ENCODE results near the gene JUNB. TPM values are rescaled to one million over a fixed set of nuclear protein-coding genes. Genes with fewer than 3 reads are reported as not detected.

The JUNB gene
- total and polyA plus RNA-seq, 7 donors, result 91.6 to 1,252 (median 249) TPM

DNA sequence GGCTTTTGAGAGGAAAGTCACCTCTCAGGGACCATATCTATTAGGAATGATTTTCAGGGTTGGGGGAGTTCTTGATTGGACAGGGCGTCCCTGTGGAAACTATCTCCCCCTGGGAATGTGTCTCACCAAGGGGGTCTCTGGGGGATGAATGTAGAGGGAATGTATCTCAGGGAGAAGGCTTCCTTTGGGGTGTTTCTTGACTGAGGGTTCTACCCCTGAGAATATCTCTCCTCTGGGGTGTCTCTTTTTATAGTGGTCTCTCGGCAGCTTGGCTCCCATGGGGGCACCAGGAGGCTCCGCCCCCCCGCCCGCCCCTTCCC lies 42.1 kb downstream of the JUNB start:
- no peak for TF ChIP-seq POLR2AphosphoS5 (IDR thresholded peaks at IDR 0.05)
- TF ChIP-seq EP300 (IDR thresholded peaks at IDR 0.05), result no peak
- TF ChIP-seq, protein P1, sequence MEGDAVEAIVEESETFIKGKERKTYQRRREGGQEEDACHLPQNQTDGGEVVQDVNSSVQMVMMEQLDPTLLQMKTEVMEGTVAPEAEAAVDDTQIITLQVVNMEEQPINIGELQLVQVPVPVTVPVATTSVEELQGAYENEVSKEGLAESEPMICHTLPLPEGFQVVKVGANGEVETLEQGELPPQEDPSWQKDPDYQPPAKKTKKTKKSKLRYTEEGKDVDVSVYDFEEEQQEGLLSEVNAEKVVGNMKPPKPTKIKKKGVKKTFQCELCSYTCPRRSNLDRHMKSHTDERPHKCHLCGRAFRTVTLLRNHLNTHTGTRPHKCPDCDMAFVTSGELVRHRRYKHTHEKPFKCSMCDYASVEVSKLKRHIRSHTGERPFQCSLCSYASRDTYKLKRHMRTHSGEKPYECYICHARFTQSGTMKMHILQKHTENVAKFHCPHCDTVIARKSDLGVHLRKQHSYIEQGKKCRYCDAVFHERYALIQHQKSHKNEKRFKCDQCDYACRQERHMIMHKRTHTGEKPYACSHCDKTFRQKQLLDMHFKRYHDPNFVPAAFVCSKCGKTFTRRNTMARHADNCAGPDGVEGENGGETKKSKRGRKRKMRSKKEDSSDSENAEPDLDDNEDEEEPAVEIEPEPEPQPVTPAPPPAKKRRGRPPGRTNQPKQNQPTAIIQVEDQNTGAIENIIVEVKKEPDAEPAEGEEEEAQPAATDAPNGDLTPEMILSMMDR (IDR thresholded peaks at IDR 0.05), result no peak
- TF ChIP-seq POLR2A (IDR thresholded peaks at IDR 0.05), result no peak
- no peaks in the 10 kb centered on the region for H3K9me3 ChIP-seq
- H3K27me3 ChIP-seq, result peaks cover 75 to 100% (median 92%) of the 10 kb centered on the region in 3 donors
- intact Hi-C loops (cut with DNase I), result no loop called here
- no peak for DNase-seq
- H3K27ac ChIP-seq, result no peak overlapping the region
- peaks cover 0 to 28% (median 21%) of the 10 kb centered on the region in 4 donors for H3K4me1 ChIP-seq
- H3K36me3 ChIP-seq, result no peaks in the 10 kb centered on the region
- peak overlapping the region in 3 of 4 donors; percentile 31 to 44 (median 43) for H3K4me3 ChIP-seq
- 0 to 5% methylated on average over 5 of the region's 5 CpGs for WGBS, 2 donors

DNA sequence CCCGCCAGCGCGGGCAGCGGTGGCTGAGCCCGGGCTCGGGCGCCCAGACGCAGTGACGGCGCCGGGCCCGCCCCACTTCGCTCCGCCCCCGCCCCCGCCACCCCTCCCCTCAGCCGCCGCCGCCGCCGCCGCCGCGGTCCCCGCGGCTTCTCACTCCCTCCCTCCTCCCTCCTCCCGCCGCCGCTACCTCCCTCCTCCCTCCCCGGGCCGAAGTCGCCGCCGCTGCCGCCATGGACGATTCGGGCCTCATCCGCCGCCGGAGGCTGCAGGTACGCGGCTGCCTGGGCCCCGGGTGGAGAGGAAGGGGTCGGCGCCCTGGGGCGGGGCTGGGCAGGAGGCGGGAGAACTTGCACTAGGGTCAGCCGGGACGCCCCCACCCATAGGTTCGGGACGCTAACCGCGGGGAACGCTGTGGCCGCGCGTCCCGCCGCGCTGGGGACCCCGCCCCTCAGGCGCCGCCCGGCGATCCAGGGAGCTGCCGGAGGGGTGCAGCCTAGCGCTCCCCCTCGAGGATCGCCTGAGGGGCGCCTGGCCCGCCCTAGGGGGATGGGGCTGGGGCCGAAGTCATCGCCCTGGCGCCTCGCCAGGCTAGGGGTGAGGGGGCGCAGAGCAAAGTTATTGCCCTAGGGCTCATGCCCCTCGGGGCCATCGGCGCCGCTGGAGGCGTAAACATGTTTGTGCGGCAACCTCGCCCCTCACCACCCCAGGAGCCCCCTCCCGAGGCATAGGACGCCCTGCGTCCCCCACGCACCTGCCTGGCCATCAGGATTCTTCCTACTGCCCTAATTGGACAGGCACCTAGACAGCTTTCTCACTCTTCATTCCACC lies 42.7 kb downstream of the JUNB start:
- peaks cover 81 to 100% (median 92%) of the 10 kb centered on the region in 3 donors for H3K27me3 ChIP-seq
- intact Hi-C loops (cut with DNase I), result no loop called here
- peak overlapping the region in 3 of 4 donors; percentile 31 to 44 (median 43) for H3K4me3 ChIP-seq
- no peak overlapping the region for H3K27ac ChIP-seq
- no peaks in the 10 kb centered on the region for H3K36me3 ChIP-seq
- TF ChIP-seq POLR2AphosphoS5 (IDR thresholded peaks at IDR 0.05), result no peak
- no peak for DNase-seq
- peaks cover 0 to 33% (median 25%) of the 10 kb centered on the region in 4 donors for H3K4me1 ChIP-seq
- no peaks in the 10 kb centered on the region for H3K9me3 ChIP-seq
- 1 to 2% methylated on average over 87 of the region's 87 CpGs for WGBS, 2 donors

DNA sequence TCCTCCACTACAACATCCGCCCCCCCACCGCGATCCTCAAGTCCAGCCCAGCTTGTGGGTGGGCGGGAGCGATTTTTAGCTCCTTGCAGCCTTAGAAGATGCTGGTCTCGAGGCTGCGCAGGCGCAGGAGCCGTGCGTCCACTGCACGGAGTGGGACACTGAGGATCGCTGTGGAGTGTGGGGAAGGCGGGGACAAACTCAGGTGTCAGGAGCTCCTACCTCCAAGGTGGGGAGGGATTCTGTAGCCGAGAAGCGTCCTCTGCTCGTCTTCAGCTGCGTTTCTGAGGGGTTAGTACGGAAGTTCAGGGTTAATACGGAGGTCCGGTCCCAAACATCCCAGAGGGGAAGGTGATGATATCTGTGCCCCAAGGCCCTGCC lies 43.3 kb downstream of the JUNB start, which contains the start of gene RTBDN:
TSS of gene RTBDN (minus strand) at position 14 of the 378 bp plus-strand sequence. CDS start 4,600 bp downstream, outside the sequence.
- H3K4me3 ChIP-seq, result peak within 1 kb of the TSS in 3 of 4 donors; percentile 31 to 44 (median 43)
- peaks cover 85 to 100% (median 92%) of the 10 kb centered on the region in 3 donors for H3K27me3 ChIP-seq
- intact Hi-C loops (cut with DNase I), result no loop called here
- DNase-seq, result no peak
- no peaks in the 10 kb centered on the region for H3K9me3 ChIP-seq
- no peaks in the 10 kb centered on the region for H3K36me3 ChIP-seq
- 10 to 12% methylated on average over 20 of the region's 20 CpGs for WGBS, 2 donors
- H3K4me1 ChIP-seq, result peaks cover 0 to 34% (median 26%) of the 10 kb centered on the region in 4 donors
- H3K27ac ChIP-seq, result no peak within 1 kb of the TSS
- TF ChIP-seq, protein P1 (IDR thresholded peaks at IDR 0.05), result no peak
- TF ChIP-seq POLR2AphosphoS5 (IDR thresholded peaks at IDR 0.05) (no peak), EP300 (IDR thresholded peaks at IDR 0.05) (no peak), POLR2A (IDR thresholded peaks at IDR 0.05) (no peak)

DNA sequence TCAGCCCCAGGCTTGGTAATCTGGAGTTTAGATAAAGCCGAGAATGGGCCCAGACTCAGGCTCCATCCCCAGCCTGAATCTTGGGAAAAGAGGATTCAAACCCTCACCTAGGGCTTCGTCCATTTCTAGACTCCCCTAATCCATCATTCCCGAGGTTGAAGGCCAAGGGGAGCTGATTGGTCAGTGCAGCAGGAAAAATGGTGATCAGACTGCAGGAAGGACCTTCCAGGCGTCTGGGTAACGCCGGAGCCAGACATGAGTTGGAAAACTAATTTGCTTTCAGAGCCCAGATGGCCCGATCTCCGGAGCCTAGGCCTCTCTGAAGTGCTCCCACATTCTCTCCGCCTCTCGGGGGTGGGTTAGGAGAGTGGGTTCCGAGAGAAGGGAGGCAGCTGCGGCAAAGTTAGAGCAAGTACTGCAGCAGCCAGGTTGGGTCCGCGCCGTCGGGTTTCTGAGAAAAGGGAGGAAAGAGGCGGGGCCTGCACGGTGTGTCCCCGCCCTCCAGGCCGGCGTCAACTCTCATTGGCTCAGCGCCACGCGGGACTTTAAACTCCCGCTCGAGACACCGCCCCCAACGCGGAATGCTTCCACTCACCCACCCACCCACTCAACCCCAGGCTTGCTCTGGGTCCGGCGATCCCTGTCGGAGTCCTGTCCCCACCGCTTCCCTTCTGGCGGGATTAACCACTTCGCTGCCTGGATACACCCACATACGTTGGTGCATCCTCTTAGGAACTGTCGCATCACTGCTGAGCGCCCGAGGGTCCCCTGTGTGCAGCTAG lies 43.9 kb downstream of the JUNB start:
- Histone ChIP-seq H3K4me1 (peaks cover 0 to 35% (median 26%) of the 10 kb centered on the region in 4 donors), H3K27ac (no peak overlapping the region), H3K9me3 (no peaks in the 10 kb centered on the region), H3K27me3 (peaks cover 81 to 100% (median 92%) of the 10 kb centered on the region in 3 donors), H3K36me3 (no peaks in the 10 kb centered on the region), H3K4me3 (no peak overlapping the region)
- 7 to 10% methylated on average over 39 of the region's 39 CpGs for WGBS, 2 donors
- TF ChIP-seq EP300 (IDR thresholded peaks at IDR 0.05), result no peak
- TF ChIP-seq, protein P1 (IDR thresholded peaks at IDR 0.05), result no peak
- no peak for TF ChIP-seq POLR2AphosphoS5 (IDR thresholded peaks at IDR 0.05)
- no peak for TF ChIP-seq POLR2A (IDR thresholded peaks at IDR 0.05)
- DNase-seq, result no peak
- intact Hi-C loops (cut with DNase I), result no loop called here

DNA sequence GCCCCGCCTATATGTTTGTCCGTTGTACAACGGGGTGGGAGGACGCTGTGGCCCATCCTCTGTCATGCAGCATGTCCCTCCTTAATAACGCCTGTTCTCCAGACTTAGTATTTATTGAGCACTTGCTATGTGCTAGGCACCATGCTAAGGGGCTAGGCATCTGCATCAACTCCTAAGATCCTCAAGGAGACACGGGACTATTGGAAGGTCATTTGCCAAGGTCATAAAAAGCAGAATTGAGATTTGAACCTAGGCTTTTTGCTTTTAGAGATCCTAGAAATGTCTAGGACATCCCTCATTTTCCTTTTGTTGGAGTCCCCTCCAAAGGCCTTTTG lies 45.2 kb downstream of the JUNB start:
- intact Hi-C loops (cut with DNase I), result no loop called here
- H3K36me3 ChIP-seq, result no peaks in the 10 kb centered on the region
- H3K4me3 ChIP-seq, result no peak overlapping the region
- peaks cover 0 to 47% (median 34%) of the 10 kb centered on the region in 4 donors for H3K4me1 ChIP-seq
- peaks cover 87 to 100% (median 95%) of the 10 kb centered on the region in 3 donors for H3K27me3 ChIP-seq
- no peaks in the 10 kb centered on the region for H3K9me3 ChIP-seq
- H3K27ac ChIP-seq, result no peak overlapping the region
- 3 to 8% methylated on average over 6 of the region's 6 CpGs for WGBS, 2 donors
- TF ChIP-seq POLR2AphosphoS5 (IDR thresholded peaks at IDR 0.05), result no peak
- no peak for TF ChIP-seq EP300 (IDR thresholded peaks at IDR 0.05)
- TF ChIP-seq, protein P1 (IDR thresholded peaks at IDR 0.05), result no peak
- TF ChIP-seq POLR2A (IDR thresholded peaks at IDR 0.05), result no peak
- no peak for DNase-seq

All from sigmoid colon (tissue), 7 donors.